ENCODE results near the gene STARD9. TPM values are rescaled to one million over a fixed set of nuclear protein-coding genes. Genes with fewer than 3 reads are reported as not detected.

Gene STARD9
- polyA plus RNA-seq, 1 donor (not counting 4 experiments of a cell fraction or from before 2014, with no cell fraction given), result 0.76 TPM

DNA sequence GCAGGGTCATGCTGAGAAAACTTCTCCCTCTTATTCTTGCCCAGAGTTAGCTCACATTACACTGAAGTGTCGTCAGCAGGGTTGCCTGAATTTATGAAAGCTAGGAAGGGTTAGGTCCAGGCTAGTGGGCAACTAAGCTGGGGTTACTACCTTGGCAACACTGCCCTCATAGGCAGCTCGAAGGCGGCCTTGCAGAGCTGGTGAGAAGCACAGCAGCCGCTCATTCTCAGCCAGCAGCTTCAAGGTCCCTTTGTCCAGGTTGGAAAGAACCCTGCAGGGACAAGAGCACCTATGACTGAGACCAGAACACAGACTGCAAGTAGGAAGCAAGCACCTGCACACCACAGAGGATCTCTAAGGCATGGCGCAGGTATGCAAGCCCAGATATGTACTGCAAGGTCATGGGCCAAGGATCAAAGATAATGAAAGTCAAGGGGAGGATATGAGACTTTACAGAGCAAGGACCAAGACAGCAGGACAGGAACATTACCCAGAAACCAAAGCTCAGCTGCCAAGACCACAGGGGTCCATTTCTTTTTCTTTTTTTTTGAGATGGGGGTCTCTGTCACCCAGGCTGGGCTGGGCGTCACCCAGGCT, 158.8 kb downstream of the STARD9 start:
- H3K9ac ChIP-seq (ENCODE audit: control insufficient read depth, extremely low read depth, insufficient read depth, low read length), result no peak overlapping the region
- no peak overlapping the region for H3K27ac ChIP-seq (ENCODE audit: control insufficient read depth, insufficient read depth, low read length)
- H4K20me1 ChIP-seq (ENCODE audit: control insufficient read depth, extremely low read depth, insufficient read depth, low read length), result no peaks in the 10 kb centered on the region
- no peaks in the 10 kb centered on the region for H3K27me3 ChIP-seq (ENCODE audit: control insufficient read depth, extremely low read depth, insufficient read depth, low read length)
- DNase-seq (ENCODE audit: low read depth, low spot score), result no peak
- H3K9me3 ChIP-seq (ENCODE audit: control insufficient read depth, low read depth, low read length), result no peaks in the 10 kb centered on the region
- H2AFZ ChIP-seq (ENCODE audit: control insufficient read depth, low read length), result no peak overlapping the region
- H3K4me3 ChIP-seq (ENCODE audit: control insufficient read depth in 2 of 3, extremely low read depth in 1 of 3, insufficient read depth in 2 of 3, low read depth in 1 of 3, low read length in 3 of 3), result no peak overlapping the region
- dilution Hi-C loops (cut with MboI; ENCODE audit: extremely low pct_ligation_motif_present, low sequenced_read_pairs), result no loop called here
- no peak overlapping the region for H3K4me2 ChIP-seq (ENCODE audit: control insufficient read depth, extremely low read depth, insufficient read depth, low read depth, low read length)
- FAIRE-seq, result no peak
- H3K79me2 ChIP-seq (ENCODE audit: control insufficient read depth, insufficient read depth, low read length), result peaks cover 4% of the 10 kb centered on the region
- H3K36me3 ChIP-seq (ENCODE audit: control insufficient read depth in 2 of 2, extremely low read depth in 1 of 2, insufficient read depth in 2 of 2, low read length in 2 of 2), result peaks cover 27 to 49% of the 10 kb centered on the region in 2 experiments
- no peaks in the 10 kb centered on the region for H3K9me1 ChIP-seq (ENCODE audit: control insufficient read depth, extremely low read depth, insufficient read depth, low read length)
- TF ChIP-seq, protein P1, sequence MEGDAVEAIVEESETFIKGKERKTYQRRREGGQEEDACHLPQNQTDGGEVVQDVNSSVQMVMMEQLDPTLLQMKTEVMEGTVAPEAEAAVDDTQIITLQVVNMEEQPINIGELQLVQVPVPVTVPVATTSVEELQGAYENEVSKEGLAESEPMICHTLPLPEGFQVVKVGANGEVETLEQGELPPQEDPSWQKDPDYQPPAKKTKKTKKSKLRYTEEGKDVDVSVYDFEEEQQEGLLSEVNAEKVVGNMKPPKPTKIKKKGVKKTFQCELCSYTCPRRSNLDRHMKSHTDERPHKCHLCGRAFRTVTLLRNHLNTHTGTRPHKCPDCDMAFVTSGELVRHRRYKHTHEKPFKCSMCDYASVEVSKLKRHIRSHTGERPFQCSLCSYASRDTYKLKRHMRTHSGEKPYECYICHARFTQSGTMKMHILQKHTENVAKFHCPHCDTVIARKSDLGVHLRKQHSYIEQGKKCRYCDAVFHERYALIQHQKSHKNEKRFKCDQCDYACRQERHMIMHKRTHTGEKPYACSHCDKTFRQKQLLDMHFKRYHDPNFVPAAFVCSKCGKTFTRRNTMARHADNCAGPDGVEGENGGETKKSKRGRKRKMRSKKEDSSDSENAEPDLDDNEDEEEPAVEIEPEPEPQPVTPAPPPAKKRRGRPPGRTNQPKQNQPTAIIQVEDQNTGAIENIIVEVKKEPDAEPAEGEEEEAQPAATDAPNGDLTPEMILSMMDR (optimal IDR thresholded peaks at IDR 0.05 in 1 of 3, IDR thresholded peaks at IDR 0.05 in 1 of 3, conservative IDR thresholded peaks at IDR 0.05 in 1 of 3; ENCODE audit: extremely low read depth in 1 of 3, insufficient read depth in 2 of 3, low read length in 3 of 3), result no peak
- TF ChIP-seq EZH2 (IDR thresholded peaks at IDR 0.05; ENCODE audit: low read length), result no peak
- H3K4me1 ChIP-seq (ENCODE audit: control insufficient read depth, extremely low read depth, insufficient read depth, low read length), result peaks cover 12% of the 10 kb centered on the region

DNA sequence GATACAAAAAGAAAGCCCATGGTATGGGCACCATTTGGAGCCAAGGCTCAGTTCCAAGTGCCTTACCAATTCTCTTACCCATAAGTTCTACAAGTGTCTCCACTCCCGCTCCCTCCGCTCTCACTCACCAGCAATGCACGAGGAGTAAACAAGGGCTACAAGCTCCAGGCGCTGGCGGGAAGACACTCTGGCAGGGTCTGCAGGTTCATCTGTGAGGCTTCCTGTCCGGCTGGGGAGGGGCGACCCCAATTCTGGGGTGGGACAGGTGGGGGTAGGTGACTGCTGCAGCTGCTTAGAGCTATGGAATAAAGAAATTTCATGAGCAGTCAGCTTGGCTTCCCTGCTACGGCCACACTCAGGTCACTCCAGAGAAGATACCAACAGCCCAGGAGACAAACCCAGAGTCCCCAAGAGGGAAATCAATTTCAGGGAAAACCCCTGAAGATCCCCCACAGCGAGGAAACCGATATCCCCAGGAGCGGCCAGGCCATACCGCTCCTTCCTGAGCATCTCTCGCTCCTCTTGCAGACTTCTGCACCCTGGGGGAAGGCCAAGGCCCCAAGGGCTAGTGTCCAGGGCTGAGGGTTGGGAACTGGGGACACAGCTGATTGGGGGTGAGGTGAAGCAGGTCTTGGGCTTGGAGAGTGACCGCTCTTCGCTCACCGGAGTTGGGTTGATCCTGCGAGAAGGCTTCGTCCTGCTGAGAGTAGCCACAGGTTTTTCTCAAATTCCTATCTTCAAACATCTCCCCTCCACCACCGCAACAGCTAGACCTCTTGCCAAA, 160.2 kb downstream of the STARD9 start:
- H3K9ac ChIP-seq (ENCODE audit: control insufficient read depth, extremely low read depth, insufficient read depth, low read length), result peak overlapping the region; percentile 81

More for the DNA sequence above, 160.2 kb downstream of the STARD9 start:
- H3K27me3 ChIP-seq (ENCODE audit: control insufficient read depth, extremely low read depth, insufficient read depth, low read length), result no peaks in the 10 kb centered on the region
- no peak for TF ChIP-seq EZH2 (IDR thresholded peaks at IDR 0.05; ENCODE audit: low read length)
- TF ChIP-seq, protein P1 (optimal IDR thresholded peaks at IDR 0.05 in 1 of 3, IDR thresholded peaks at IDR 0.05 in 1 of 3, conservative IDR thresholded peaks at IDR 0.05 in 1 of 3; ENCODE audit: extremely low read depth in 1 of 3, insufficient read depth in 2 of 3, low read length in 3 of 3), result no peak
- DNase-seq (ENCODE audit: low read depth, low spot score), result no peak
- H3K79me2 ChIP-seq (ENCODE audit: control insufficient read depth, insufficient read depth, low read length), result peaks cover 4% of the 10 kb centered on the region
- H4K20me1 ChIP-seq (ENCODE audit: control insufficient read depth, extremely low read depth, insufficient read depth, low read length), result no peaks in the 10 kb centered on the region
- dilution Hi-C loops (cut with MboI; ENCODE audit: extremely low pct_ligation_motif_present, low sequenced_read_pairs), result no loop called here
- no peak for FAIRE-seq
- H3K4me1 ChIP-seq (ENCODE audit: control insufficient read depth, extremely low read depth, insufficient read depth, low read length), result peaks cover 12% of the 10 kb centered on the region
- no peaks in the 10 kb centered on the region for H3K9me3 ChIP-seq (ENCODE audit: control insufficient read depth, low read depth, low read length)
- no peak overlapping the region for H2AFZ ChIP-seq (ENCODE audit: control insufficient read depth, low read length)
- H3K4me3 ChIP-seq (ENCODE audit: control insufficient read depth in 2 of 3, extremely low read depth in 1 of 3, insufficient read depth in 2 of 3, low read depth in 1 of 3, low read length in 3 of 3), result peak overlapping the region; percentile 76 to 79 (median 76)
- peaks cover 17 to 37% of the 10 kb centered on the region in 2 experiments for H3K36me3 ChIP-seq (ENCODE audit: control insufficient read depth in 2 of 2, extremely low read depth in 1 of 2, insufficient read depth in 2 of 2, low read length in 2 of 2)
- peak overlapping the region; percentile 70 for H3K4me2 ChIP-seq (ENCODE audit: control insufficient read depth, extremely low read depth, insufficient read depth, low read depth, low read length)
- H3K27ac ChIP-seq (ENCODE audit: control insufficient read depth, insufficient read depth, low read length), result no peak overlapping the region
- H3K9me1 ChIP-seq (ENCODE audit: control insufficient read depth, extremely low read depth, insufficient read depth, low read length), result no peaks in the 10 kb centered on the region

Data from keratinocyte (primary cell).